ENCODE results near the gene DPP10.

The DPP10 gene

DNA sequence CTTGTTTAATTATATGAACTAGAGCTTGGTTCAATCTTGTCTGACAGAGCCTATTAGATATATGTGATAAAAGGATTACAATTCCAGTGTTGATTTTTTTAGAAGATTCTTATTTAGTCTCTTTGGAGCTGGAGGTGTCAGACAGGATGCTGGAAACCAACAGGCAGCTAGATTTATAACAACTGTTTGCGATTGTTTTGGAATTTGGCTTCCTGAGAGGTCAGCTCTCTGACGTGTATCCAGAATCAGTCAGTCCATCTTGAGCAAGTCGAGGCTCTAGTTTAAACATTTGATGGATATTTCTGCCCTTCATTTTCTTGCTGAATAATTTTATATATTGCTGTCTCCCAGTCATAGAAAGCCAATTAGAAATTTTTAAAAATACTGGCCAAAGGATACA, 1062.9 kb downstream of the DPP10 start:
- H3K27ac ChIP-seq = no peak overlapping the region
- POLR2A ChIA-PET (ENCODE audit: low non-redundant PET) = no interaction called here
- no peak for DNase-seq (ENCODE audit: low spot score)
- TF ChIP-seq, protein P1, sequence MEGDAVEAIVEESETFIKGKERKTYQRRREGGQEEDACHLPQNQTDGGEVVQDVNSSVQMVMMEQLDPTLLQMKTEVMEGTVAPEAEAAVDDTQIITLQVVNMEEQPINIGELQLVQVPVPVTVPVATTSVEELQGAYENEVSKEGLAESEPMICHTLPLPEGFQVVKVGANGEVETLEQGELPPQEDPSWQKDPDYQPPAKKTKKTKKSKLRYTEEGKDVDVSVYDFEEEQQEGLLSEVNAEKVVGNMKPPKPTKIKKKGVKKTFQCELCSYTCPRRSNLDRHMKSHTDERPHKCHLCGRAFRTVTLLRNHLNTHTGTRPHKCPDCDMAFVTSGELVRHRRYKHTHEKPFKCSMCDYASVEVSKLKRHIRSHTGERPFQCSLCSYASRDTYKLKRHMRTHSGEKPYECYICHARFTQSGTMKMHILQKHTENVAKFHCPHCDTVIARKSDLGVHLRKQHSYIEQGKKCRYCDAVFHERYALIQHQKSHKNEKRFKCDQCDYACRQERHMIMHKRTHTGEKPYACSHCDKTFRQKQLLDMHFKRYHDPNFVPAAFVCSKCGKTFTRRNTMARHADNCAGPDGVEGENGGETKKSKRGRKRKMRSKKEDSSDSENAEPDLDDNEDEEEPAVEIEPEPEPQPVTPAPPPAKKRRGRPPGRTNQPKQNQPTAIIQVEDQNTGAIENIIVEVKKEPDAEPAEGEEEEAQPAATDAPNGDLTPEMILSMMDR (conservative IDR thresholded peaks at IDR 0.05; ENCODE audit: low read depth) = no peak
- CTCF ChIA-PET = no interaction called here

DNA sequence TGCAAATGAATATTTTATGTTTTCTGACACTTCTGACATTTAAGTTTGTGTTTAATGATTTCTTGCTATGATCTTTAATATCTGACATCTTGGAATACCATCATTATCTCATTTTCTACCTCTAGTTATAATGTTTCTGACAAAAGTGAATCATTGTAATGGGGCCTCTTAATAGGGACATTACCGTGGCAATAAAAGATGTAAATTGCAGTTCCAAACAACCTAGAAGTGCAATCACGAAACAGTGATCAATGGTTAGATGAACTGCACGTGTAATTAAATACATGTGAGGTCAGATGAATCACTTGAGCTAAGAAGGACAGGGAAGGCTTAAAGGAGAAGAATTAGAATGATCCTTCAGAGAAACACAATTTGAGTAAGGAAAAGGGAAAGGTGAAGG, 1078.3 kb downstream of the DPP10 start:
- no peak for DNase-seq (ENCODE audit: low spot score)
- TF ChIP-seq, protein P1 (conservative IDR thresholded peaks at IDR 0.05; ENCODE audit: low read depth) = no peak
- POLR2A ChIA-PET (ENCODE audit: low non-redundant PET) = no interaction called here
- H3K27ac ChIP-seq = no peak overlapping the region
- CTCF ChIA-PET = no interaction called here

DNA sequence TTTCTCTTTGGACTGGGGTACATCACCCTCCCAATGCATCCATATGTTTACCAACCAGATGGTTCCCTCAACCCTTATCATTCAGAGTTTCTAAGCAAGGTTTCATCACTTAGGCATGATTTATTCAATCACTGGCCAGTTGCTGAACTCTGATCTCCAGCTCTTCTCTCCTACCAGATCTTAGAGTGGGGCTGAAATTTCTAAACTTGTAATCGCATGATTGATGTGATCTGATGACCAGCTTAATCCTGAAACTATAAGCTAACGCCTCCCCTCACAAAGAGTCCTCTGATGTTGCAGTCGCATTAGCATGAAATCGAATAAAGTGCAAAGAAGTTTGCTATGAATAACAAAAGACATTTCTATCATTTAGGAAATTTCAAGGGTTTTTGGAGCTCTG, 1082.0 kb downstream of the DPP10 start:
- POLR2A ChIA-PET (ENCODE audit: low non-redundant PET) = no interaction called here
- TF ChIP-seq, protein P1 (conservative IDR thresholded peaks at IDR 0.05; ENCODE audit: low read depth) = no peak
- H3K27ac ChIP-seq = no peak overlapping the region
- CTCF ChIA-PET = no interaction called here
- DNase-seq (ENCODE audit: low spot score) = no peak

DNA sequence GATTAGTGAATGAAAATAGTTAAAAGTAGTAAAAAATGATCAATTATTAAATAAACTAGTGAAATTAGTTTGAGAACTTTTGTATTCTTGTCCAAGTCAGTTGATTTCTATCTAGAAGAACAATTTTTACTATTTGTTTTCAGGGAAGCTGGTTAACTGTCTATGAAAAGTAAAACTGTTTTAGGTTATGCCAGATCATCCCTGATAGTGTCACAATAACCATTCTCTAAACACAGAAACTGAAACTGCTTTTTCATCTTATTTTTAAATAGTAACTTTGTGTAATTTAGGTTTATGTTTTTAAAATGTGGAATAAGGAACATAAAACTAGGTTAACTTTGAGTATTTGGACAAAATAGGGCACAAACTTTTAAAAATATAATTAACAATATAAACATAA, 1087.2 kb downstream of the DPP10 start:
- TF ChIP-seq, protein P1 (conservative IDR thresholded peaks at IDR 0.05; ENCODE audit: low read depth) = no peak
- ChIA-PET POLR2A (ENCODE audit: low non-redundant PET) (no interaction called here), CTCF (no interaction called here)
- no peak overlapping the region for H3K27ac ChIP-seq
- DNase-seq (ENCODE audit: low spot score) = no peak

DNA sequence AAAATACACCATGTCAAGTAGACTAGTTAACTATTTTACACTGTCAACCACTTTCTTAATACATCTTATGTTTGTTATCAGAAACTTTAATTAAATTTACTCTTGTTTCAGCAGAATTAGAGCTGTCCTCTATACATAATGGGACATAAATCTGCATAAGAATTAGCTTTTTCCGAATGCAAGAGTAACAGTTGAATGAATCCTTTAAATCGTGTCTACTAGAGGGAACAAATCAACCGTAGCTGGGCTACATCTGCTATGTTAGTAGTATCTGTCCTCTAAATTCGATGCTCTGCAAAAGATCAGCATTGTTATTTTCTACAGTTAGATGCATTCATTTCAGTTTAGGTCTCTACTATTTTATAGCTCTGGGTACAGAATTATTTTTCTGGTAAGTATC, 1090.6 kb downstream of the DPP10 start:
- no peak for DNase-seq (ENCODE audit: low spot score)
- no peak overlapping the region for H3K27ac ChIP-seq
- ChIA-PET POLR2A (ENCODE audit: low non-redundant PET) (no interaction called here), CTCF (no interaction called here)
- TF ChIP-seq, protein P1 (conservative IDR thresholded peaks at IDR 0.05; ENCODE audit: low read depth) = no peak

DNA sequence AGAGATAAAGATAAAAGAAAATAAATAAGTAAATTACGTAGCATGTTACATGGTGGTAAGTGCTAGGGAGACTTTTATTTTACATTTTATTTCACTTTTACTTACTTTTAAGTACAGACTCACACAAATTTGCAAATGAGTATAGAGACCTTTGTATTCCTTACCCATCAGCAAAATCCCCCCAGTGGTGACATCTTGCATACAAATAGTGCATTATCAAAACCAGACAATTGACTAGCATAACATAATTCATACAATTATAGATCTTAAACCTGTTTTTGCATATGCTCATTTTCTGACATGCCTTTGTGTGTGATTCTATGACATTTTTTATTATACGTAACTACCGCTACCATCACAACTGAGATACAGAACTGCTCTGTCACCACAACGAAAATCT, 1099.4 kb downstream of the DPP10 start:
- TF ChIP-seq, protein P1 (conservative IDR thresholded peaks at IDR 0.05; ENCODE audit: low read depth) = no peak
- no peak for DNase-seq (ENCODE audit: low spot score)
- ChIA-PET CTCF (interaction anchor here (0.7 kb wide), 1 partner anchor 1706 kb away, joined by 6 read pairs; no protein-coding TSS in a partner anchor), POLR2A (ENCODE audit: low non-redundant PET) (no interaction called here)
- H3K27ac ChIP-seq = no peak overlapping the region

DNA sequence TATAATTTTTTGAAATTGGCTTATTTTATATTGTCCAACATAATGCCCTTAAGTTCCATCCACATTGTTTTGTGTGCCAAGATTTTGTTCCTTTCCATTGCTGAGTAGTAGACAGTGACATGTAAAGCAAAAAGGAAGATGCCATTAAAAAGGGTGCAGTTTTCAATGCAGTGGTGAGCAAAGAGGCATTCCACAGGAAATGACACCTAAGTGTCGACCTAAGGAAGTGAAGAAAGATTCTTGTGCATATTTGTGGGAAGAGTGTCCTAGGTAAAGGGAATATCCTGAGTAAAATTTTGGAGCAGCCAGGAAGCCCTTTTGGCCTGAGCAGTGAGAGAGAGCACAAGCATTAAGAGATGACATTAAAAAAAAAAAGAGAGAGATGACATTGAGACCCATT, 1099.9 kb downstream of the DPP10 start:
- ChIA-PET POLR2A (ENCODE audit: low non-redundant PET) (no interaction called here), CTCF (no interaction called here)
- no peak overlapping the region for H3K27ac ChIP-seq
- DNase-seq (ENCODE audit: low spot score) = no peak
- TF ChIP-seq, protein P1 (conservative IDR thresholded peaks at IDR 0.05; ENCODE audit: low read depth) = no peak
